ENCODE results near the gene KRTAP17-1. TPM values are rescaled to one million over a fixed set of nuclear protein-coding genes. Genes with fewer than 3 reads are reported as not detected.

Gene KRTAP17-1
- total RNA-seq, 4 donors from 2014 or later: not detected

- no peak for DNase-seq (ENCODE audit: low spot score in 2 of 2)
- H3K9me3 ChIP-seq: no peaks in the 10 kb centered on the region
- H3K4me1 ChIP-seq: no peaks in the 10 kb centered on the region
- no peak for TF ChIP-seq POLR2A (IDR thresholded peaks at IDR 0.05)
- no peak for TF ChIP-seq CTCF (IDR thresholded peaks at IDR 0.05)
- no peak for TF ChIP-seq EP300 (IDR thresholded peaks at IDR 0.05)
- no peak within 1 kb of the TSS for H3K27ac ChIP-seq
- H3K27me3 ChIP-seq: no peaks in the 10 kb centered on the region
- no peak within 1 kb of the TSS for H3K4me3 ChIP-seq
- H3K36me3 ChIP-seq: no peaks in the 10 kb centered on the region
- 50 to 60% methylated on average over 2 of the region's 2 CpGs for WGBS, 2 donors
Measured at GRCh38 chr17:41265078-41265477, 50.4 kb downstream of the KRTAP17-1 start, which contains the start of gene KRTAP9-6. KRTAP9-6 (plus strand) TSS chr17:41265378; CDS start chr17:41265378, 0 bp downstream.

Small RNA genes within 50 kb of the gene (small RNA-seq; reads per million reads assigned to genes)
- gene KRTAP9-10P: not detected

Other genes starting within 250 kb of the KRTAP17-1 start
- not detected for gene KRTAP2-4, start 249.8 kb downstream of the KRTAP17-1 start, total RNA-seq
- not detected for gene KRTAP4-7, start 231.6 kb downstream of the KRTAP17-1 start, total RNA-seq
- gene KRTAP4-8, start 217.6 kb downstream of the KRTAP17-1 start, total RNA-seq: not detected
- not detected for gene KRTAP4-16, start 213.5 kb downstream of the KRTAP17-1 start, total RNA-seq
- gene KRTAP4-9, start 210.3 kb downstream of the KRTAP17-1 start, total RNA-seq: not detected
- gene KRTAP4-11, start 197.3 kb downstream of the KRTAP17-1 start, total RNA-seq: not detected
- gene KRTAP4-12, start 191.5 kb downstream of the KRTAP17-1 start, total RNA-seq: not detected
- not detected for gene KRTAP4-6, start 175.2 kb downstream of the KRTAP17-1 start, total RNA-seq
- not detected for gene KRTAP4-5, start 165.9 kb downstream of the KRTAP17-1 start, total RNA-seq
- gene KRTAP4-4, start 155.0 kb downstream of the KRTAP17-1 start, total RNA-seq: not detected
- gene KRTAP4-3, start 147.5 kb downstream of the KRTAP17-1 start, total RNA-seq: not detected
- gene KRTAP4-2, start 137.5 kb downstream of the KRTAP17-1 start, total RNA-seq: not detected
- not detected for gene KRTAP4-1, start 130.8 kb downstream of the KRTAP17-1 start, total RNA-seq
- not detected for gene KRTAP9-1, start 125.8 kb downstream of the KRTAP17-1 start, total RNA-seq
- not detected for gene KRTAP9-2, start 89.1 kb downstream of the KRTAP17-1 start, total RNA-seq
- gene KRTAP9-3, start 83.3 kb downstream of the KRTAP17-1 start, total RNA-seq: not detected
- not detected for gene KRTAP9-8, start 77.7 kb downstream of the KRTAP17-1 start, total RNA-seq
- gene KRTAP9-4, start 66.0 kb downstream of the KRTAP17-1 start, total RNA-seq: not detected
- not detected for gene KRTAP9-9, start 60.3 kb downstream of the KRTAP17-1 start, total RNA-seq
- not detected for gene KRTAP9-6, start 50.3 kb downstream of the KRTAP17-1 start, total RNA-seq
- gene KRTAP9-7, start 40.0 kb downstream of the KRTAP17-1 start, total RNA-seq: not detected
- gene KRTAP29-1, start 12.9 kb downstream of the KRTAP17-1 start, total RNA-seq: not detected
- gene KRTAP16-1, start 6.4 kb downstream of the KRTAP17-1 start, total RNA-seq: not detected
- gene KRT33A, start 35.1 kb upstream of the KRTAP17-1 start, total RNA-seq: not detected
- gene KRT33B, start 54.1 kb upstream of the KRTAP17-1 start, total RNA-seq: not detected
- gene KRT34, start 66.6 kb upstream of the KRTAP17-1 start, total RNA-seq: not detected
- not detected for gene KRT31, start 81.9 kb upstream of the KRTAP17-1 start, total RNA-seq
- not detected for gene KRT37, start 108.9 kb upstream of the KRTAP17-1 start, total RNA-seq
- not detected for gene KRT38, start 125.3 kb upstream of the KRTAP17-1 start, total RNA-seq
- gene KRT32, start 151.7 kb upstream of the KRTAP17-1 start, total RNA-seq: under 1 TPM in 1 of 4 donors, not detected in 3; 0.21 TPM
- gene KRT35, start 165.4 kb upstream of the KRTAP17-1 start, total RNA-seq: not detected
- gene KRT36, start 174.2 kb upstream of the KRTAP17-1 start, total RNA-seq: under 1 TPM in 1 of 4 donors, not detected in 3; 0.42 TPM
- under 1 TPM in 1 of 4 donors, not detected in 3; 0.42 TPM for gene KRT13, start 189.9 kb upstream of the KRTAP17-1 start, total RNA-seq
- 1 to 10 TPM in 1 of 4 donors, under 1 TPM in 2, not detected in 1; 0.42 to 4.2 (median 0.78) TPM for gene KRT15, start 203.2 kb upstream of the KRTAP17-1 start, total RNA-seq
- gene KRT19, start 212.6 kb upstream of the KRTAP17-1 start, total RNA-seq: 1,000 to 10,000 TPM in 2 of 4 donors, 100 to 1,000 TPM in 1, 10 to 100 TPM in 1; 85.5 to 1,774 (median 1,323) TPM

Measured in tibial nerve (tissue), 4 donors.